Keratinocyte (primary cell): ENCODE results near the gene HSF5. TPM values are rescaled to one million over a fixed set of nuclear protein-coding genes. Genes with fewer than 3 reads are reported as not detected.

Experiments used
- DNase-seq: peaks from one replicate; pipeline ENCODE4 v3.0.0-alpha.2; 2011; ENCODE audit warnings: low read depth, missing footprints, low spot score
- FAIRE-seq: peaks from 2 replicates; lab custom pipeline; 2011; peaks lifted over from hg19 to GRCh38; lab: Jason Lieb, UNC
- H2AFZ ChIP-seq: 2 replicates; pipeline ENCODE4 v1.6.0; 2012; ENCODE audit warnings: low read length, control low read depth, inconsistent platforms; ENCODE audit not compliant: control insufficient read depth
- H3K27ac ChIP-seq: 2 replicates; pipeline ENCODE4 v1.5.1; 2011; ENCODE audit warnings: low read length; ENCODE audit not compliant: control insufficient read depth, insufficient read depth
- H3K27me3 ChIP-seq: 3 replicates; pipeline ENCODE4 v1.6.0; 2011; ENCODE audit warnings: low read length; ENCODE audit not compliant: control insufficient read depth, insufficient read depth; ENCODE audit errors: extremely low read depth
- H3K36me3 ChIP-seq, 2 experiments: 2 replicates in 1 of 2; 3 replicates in 1 of 2; pipeline ENCODE4 v1.5.1; 2011; ENCODE audit warnings: low read length in 2 of 2, mild to moderate bottlenecking in 1 of 2; ENCODE audit not compliant: control insufficient read depth in 2 of 2, insufficient read depth in 2 of 2; ENCODE audit errors: extremely low read depth in 1 of 2
- H3K4me1 ChIP-seq: 3 replicates; pipeline ENCODE4 v1.5.1; 2011; ENCODE audit warnings: low read length; ENCODE audit not compliant: control insufficient read depth, insufficient read depth; ENCODE audit errors: extremely low read depth
- H3K4me2 ChIP-seq: 3 replicates; pipeline ENCODE4 v1.6.0; 2011; ENCODE audit warnings: low read depth, low read length; ENCODE audit not compliant: control insufficient read depth, insufficient read depth; ENCODE audit errors: extremely low read depth
- H3K4me3 ChIP-seq, 3 experiments: fragments of 200-600 bp in 1 of 3; sonication (generic) in 1 of 3; 2 replicates in 2 of 3; 3 replicates in 1 of 3; pipeline ENCODE4 v1.5.1; 2011 to 2016; ENCODE audit warnings: low read length in 3 of 3, mild to moderate bottlenecking in 3 of 3, control low read depth in 2 of 3, inconsistent platforms in 1 of 3, low read depth in 1 of 3, mixed read lengths in 1 of 3, mixed run types in 1 of 3, moderate library complexity in 1 of 3; ENCODE audit not compliant: control insufficient read depth in 2 of 3, insufficient read depth in 2 of 3; ENCODE audit errors: extremely low read depth in 1 of 3
- H3K79me2 ChIP-seq: 2 replicates; pipeline ENCODE4 v1.6.0; 2012; ENCODE audit warnings: low read length; ENCODE audit not compliant: control insufficient read depth, insufficient read depth
- H3K9ac ChIP-seq: 3 replicates; pipeline ENCODE4 v1.6.0; 2011; ENCODE audit warnings: low read length; ENCODE audit not compliant: control insufficient read depth, insufficient read depth; ENCODE audit errors: extremely low read depth
- H3K9me1 ChIP-seq: 3 replicates; pipeline ENCODE4 v1.6.0; 2011; ENCODE audit warnings: low read length; ENCODE audit not compliant: control insufficient read depth, insufficient read depth; ENCODE audit errors: extremely low read depth
- H3K9me3 ChIP-seq: 2 replicates; pipeline ENCODE4 v1.5.1; 2012; ENCODE audit warnings: low read depth, low read length; ENCODE audit not compliant: control insufficient read depth
- H4K20me1 ChIP-seq: 3 replicates; pipeline ENCODE4 v1.6.0; 2011; ENCODE audit warnings: low read length; ENCODE audit not compliant: control insufficient read depth, insufficient read depth; ENCODE audit errors: extremely low read depth
- EZH2 ChIP-seq: IDR thresholded peaks from one replicate; pipeline ENCODE4 v1.6.1; 2012; ENCODE audit warnings: inconsistent platforms, mild to moderate bottlenecking, low read length, moderate library complexity
- dilution Hi-C: fragments of 300-500 bp; cut with MboI; formaldehyde crosslinking; loops from one replicate; pipeline ENCODE4 v1.7.0; 2020; ENCODE audit warnings: low sequenced_read_pairs; ENCODE audit not compliant: extremely low pct_ligation_motif_present
- polyA plus RNA-seq, 5 experiments: library from polyadenylated mRNA; depleted of rRNA in 3 of 5; stranded (reverse) in 3 of 5; stranded (forward) in 1 of 5; unstranded in 1 of 5; fragments of >200 nt; gene quantifications; 1 replicate in 1 of 5; 2 replicates in 3 of 5; 3 replicates in 1 of 5; pipeline versions ENCODE4 v1.2.1 to v1.2.3, GENCODE V29; 2011 to 2012; ENCODE audit warnings: missing spikeins in 2 of 5, low read depth in 1 of 5, low replicate concordance in 1 of 5
- TF ChIP-seq, protein P1 (sequence below), 3 experiments: IDR thresholded peaks in 1 of 3; conservative IDR thresholded peaks in 1 of 3; optimal IDR thresholded peaks in 1 of 3; 2 replicates in 2 of 3; 3 replicates in 1 of 3; pipeline versions ENCODE3 to v1.5.1; 2011; ENCODE audit warnings: low read length in 3 of 3, mild to moderate bottlenecking in 3 of 3, moderate library complexity in 2 of 3, control low read depth in 1 of 3, inconsistent platforms in 1 of 3; ENCODE audit not compliant: insufficient read depth in 2 of 3; ENCODE audit errors: extremely low read depth in 1 of 3

Gene HSF5
- polyA plus RNA-seq, 1 donor (not counting 4 experiments of a cell fraction or from before 2014, with no cell fraction given), result 0.01 TPM

DNA sequence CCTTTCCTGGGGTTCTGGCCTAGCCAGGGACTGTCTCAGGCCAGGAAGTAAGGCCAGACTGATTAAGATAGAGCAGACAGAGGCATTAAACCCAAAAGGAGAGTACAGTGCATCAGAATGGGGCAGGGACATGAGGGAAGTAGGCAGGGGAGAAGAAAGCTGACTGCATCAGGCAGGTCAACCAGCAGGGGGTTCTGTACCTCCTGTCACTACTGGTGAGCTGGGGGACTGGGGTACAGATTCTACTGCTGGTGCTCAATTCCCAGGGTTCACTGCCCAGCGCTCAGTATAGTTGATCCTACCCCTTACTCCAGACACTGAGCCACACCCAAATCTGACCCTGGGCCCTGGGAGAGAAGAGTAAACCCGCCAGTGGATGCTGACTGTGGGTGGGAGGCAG is 39.1 kb upstream of the HSF5 start:
- Histone ChIP-seq H3K27ac (no peak overlapping the region), H3K9ac (no peak overlapping the region), H3K4me2 (no peak overlapping the region), H4K20me1 (no peaks in the 10 kb centered on the region), H3K79me2 (no peaks in the 10 kb centered on the region), H3K27me3 (peaks cover 5% of the 10 kb centered on the region), H3K36me3 (no peaks in the 10 kb centered on the region), H3K4me1 (peaks cover 21% of the 10 kb centered on the region), H3K9me1 (no peaks in the 10 kb centered on the region), H3K4me3 (no peak overlapping the region), H3K9me3 (no peaks in the 10 kb centered on the region), H2AFZ (no peak overlapping the region)
- no peak for DNase-seq
- FAIRE-seq, result no peak
- dilution Hi-C loops, result no loop called here
- no peak for TF ChIP-seq EZH2
- TF ChIP-seq, protein P1, sequence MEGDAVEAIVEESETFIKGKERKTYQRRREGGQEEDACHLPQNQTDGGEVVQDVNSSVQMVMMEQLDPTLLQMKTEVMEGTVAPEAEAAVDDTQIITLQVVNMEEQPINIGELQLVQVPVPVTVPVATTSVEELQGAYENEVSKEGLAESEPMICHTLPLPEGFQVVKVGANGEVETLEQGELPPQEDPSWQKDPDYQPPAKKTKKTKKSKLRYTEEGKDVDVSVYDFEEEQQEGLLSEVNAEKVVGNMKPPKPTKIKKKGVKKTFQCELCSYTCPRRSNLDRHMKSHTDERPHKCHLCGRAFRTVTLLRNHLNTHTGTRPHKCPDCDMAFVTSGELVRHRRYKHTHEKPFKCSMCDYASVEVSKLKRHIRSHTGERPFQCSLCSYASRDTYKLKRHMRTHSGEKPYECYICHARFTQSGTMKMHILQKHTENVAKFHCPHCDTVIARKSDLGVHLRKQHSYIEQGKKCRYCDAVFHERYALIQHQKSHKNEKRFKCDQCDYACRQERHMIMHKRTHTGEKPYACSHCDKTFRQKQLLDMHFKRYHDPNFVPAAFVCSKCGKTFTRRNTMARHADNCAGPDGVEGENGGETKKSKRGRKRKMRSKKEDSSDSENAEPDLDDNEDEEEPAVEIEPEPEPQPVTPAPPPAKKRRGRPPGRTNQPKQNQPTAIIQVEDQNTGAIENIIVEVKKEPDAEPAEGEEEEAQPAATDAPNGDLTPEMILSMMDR (optimal IDR thresholded peaks at IDR 0.05 in 1 of 3, IDR thresholded peaks at IDR 0.05 in 1 of 3, conservative IDR thresholded peaks at IDR 0.05 in 1 of 3; ENCODE audit: extremely low read depth in 1 of 3, insufficient read depth in 2 of 3, low read length in 3 of 3), result peak; percentile 25 to 37 (median 32)

DNA sequence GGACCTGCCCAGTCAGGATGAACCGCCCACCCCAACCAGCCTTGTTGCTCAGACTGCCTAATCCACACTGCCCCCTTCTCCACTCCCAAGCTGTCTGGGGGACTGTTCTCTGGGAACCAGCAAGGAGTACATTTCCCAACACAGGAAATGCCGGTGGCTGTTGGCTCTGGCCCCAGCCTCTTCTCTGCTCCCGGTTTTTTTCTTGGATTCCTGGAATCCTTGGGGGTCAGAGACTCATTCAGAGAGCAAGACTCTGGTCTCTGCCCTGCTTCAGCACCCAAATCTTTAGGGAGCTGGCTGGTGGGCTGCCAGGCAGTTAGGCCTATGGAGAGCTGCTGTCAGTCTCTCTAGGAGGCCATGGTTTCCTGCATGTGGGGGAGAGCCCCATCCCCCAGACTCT is 37.0 kb upstream of the HSF5 start:
- H3K36me3 ChIP-seq, result no peaks in the 10 kb centered on the region
- dilution Hi-C loops, result no loop called here
- no peaks in the 10 kb centered on the region for H3K79me2 ChIP-seq
- peaks cover 22% of the 10 kb centered on the region for H3K4me1 ChIP-seq
- peak overlapping the region; percentile 87 for H2AFZ ChIP-seq
- peak overlapping the region in 2 of 3 experiments; percentile 33 to 38 for H3K4me3 ChIP-seq
- H3K9ac ChIP-seq, result peak overlapping the region; percentile 40
- no peak for FAIRE-seq
- H3K27ac ChIP-seq, result peak overlapping the region; percentile 48
- no peaks in the 10 kb centered on the region for H3K27me3 ChIP-seq
- H3K9me3 ChIP-seq, result no peaks in the 10 kb centered on the region
- no peak for DNase-seq
- no peaks in the 10 kb centered on the region for H4K20me1 ChIP-seq
- no peaks in the 10 kb centered on the region for H3K9me1 ChIP-seq
- H3K4me2 ChIP-seq, result peak overlapping the region; percentile 65
- TF ChIP-seq EZH2, result no peak
- TF ChIP-seq, protein P1 (optimal IDR thresholded peaks at IDR 0.05 in 1 of 3, IDR thresholded peaks at IDR 0.05 in 1 of 3, conservative IDR thresholded peaks at IDR 0.05 in 1 of 3; ENCODE audit: extremely low read depth in 1 of 3, insufficient read depth in 2 of 3, low read length in 3 of 3), result no peak
